ENCODE results near the gene GPAT2.
"Not testable (repeated sequence)": the region's sequence is repeated elsewhere in the genome, so short reads cannot be mapped to it uniquely, and the experiment has no call there.

Gene GPAT2

GRCh38 chr2:96022701-96023447, 11.8 kb downstream of the GPAT2 start:
- peak; percentile 81 for DNase-seq (ENCODE audit: low spot score)

GRCh38 chr2:96022126-96022525, 12.6 kb downstream of the GPAT2 start:
- not testable (repeated sequence) for DNase-seq (ENCODE audit: low spot score)

DNA sequence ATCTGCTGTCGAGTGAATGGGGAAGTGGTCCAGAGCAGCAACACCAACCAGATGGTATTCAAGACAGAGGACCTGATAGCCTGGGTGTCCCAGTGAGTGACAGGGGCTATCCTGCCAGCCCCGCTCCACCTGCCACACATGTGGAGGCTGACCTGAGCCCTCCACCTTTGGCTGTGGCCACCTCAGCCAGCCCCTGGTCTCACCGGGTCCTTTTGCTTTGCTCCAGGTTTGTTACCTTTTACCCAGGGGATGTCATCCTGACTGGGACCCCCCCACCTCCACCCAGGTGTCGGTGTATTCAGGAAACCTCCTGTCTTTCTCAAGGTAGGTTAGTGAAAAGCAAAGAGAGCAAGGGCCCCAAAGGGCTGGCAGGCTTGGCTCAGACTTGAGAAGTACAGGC, 13.6 kb downstream of the GPAT2 start:
- not testable (repeated sequence) for DNase-seq (ENCODE audit: low spot score)

GRCh38 chr2:96019909-96020590, 14.7 kb downstream of the GPAT2 start:
- not testable (repeated sequence) for DNase-seq (ENCODE audit: low spot score)

GRCh38 chr2:96016321-96016720, 18.4 kb downstream of the GPAT2 start:
- DNase-seq (ENCODE audit: low spot score): not testable (repeated sequence)

GRCh38 chr2:96012792-96013264, 21.9 kb downstream of the GPAT2 start:
- DNase-seq (ENCODE audit: low spot score): not testable (repeated sequence)

DNA sequence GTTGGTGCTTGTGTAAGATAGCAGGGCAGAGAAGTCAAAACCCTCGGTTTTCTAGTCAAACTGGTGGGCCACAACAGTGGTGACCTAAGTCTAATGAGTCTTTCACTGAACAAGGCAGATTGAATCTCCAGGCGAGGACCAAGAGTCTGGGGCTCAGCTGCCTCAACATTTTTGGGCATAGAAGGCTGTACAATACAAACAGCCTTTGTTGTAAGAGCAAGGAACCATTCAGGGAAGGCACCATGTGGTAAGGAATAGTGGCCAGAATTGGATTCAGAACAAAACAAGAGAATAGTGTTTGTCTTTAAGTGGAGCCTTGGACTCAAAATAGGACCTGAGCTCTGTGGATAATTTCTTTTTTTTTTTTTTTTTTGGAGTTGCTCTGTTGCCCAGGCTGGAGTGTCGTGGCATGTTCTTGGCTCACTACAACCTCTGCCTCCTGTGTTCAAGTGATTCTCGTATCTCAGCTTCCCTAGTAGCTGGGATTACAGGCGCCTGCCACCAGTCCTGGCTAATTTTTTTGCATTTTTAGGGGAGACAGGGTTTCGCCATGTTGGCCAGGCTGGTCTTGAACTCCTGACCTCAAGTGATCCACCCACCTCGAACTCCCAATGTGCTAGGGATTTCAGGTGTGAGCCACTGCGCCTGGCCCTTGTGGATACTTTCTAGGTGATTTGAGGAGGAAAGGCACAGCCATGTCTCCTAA, 22.5 kb downstream of the GPAT2 start:
- not testable (repeated sequence) for DNase-seq (ENCODE audit: low spot score)

- peak; percentile 70 for DNase-seq (ENCODE audit: low spot score)
Measured at GRCh38 chr2:96011129-96011455, 23.6 kb downstream of the GPAT2 start.

GRCh38 chr2:96010320-96011128, 24.2 kb downstream of the GPAT2 start:
- DNase-seq (ENCODE audit: low spot score): peak; percentile 84

DNA sequence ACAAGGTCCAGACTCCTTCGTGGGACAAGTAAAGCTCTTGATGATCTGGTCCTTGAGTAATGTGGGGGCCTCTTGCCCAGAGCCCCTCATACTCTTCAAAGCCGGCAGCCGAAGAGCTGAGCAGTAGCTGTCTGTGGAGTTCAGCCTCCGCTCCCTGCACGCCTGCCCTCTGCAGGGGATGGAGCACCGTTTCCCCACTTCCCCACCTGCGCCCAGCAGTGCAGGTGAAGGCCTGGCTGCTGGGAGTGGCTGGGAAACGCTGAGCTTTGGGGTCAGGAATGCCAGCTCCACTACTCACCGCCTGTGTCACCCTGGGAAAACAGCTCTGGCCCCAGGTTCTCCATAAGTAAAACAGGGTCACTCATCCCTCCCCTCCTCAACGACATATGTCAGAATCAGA, 24.9 kb downstream of the GPAT2 start:
- peak; percentile 71 for DNase-seq (ENCODE audit: low spot score)

GRCh38 chr2:96008051-96008450, 26.7 kb downstream of the GPAT2 start:
- DNase-seq (ENCODE audit: low spot score): not testable (repeated sequence)

- not testable (repeated sequence) for DNase-seq (ENCODE audit: low spot score)
Measured at GRCh38 chr2:96006248-96006647, 28.5 kb downstream of the GPAT2 start.

DNA sequence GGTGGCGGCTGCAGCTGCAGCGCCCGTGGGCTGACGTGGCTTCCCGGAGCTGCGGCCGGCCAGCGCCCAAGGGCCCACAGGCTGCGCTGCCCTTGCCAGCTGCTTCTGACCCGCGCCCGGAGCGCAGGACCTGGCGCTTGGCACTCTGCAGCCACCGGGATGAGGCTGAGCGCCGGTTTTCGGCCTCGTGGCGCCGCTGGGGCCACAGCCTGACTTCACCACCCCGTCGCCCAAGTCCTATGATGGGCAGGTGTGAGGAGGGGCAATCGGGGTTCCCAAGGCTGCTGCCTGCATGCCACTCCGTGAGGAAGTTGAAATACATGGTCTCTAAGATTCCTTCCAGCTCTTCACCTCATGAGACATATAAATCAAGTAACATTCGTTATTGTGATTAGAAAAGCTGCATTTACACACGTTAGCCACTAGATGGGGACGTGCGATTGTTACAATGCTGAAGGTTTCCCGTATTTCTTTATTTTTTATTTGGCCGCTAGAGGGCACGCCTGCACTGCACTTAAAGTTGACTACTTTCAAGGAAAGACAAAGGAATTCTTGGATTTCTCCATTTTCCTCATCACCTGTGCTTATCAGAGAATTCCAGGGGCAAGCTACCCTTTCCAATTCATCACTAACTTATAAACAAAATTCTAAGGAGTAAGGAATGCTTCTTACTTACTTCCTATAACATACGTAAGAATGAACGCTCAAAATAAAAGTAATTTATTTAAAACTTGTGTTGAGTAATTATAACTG, 42.0 kb downstream of the GPAT2 start:
- DNase-seq (ENCODE audit: low spot score): peak; percentile 76

DNA sequence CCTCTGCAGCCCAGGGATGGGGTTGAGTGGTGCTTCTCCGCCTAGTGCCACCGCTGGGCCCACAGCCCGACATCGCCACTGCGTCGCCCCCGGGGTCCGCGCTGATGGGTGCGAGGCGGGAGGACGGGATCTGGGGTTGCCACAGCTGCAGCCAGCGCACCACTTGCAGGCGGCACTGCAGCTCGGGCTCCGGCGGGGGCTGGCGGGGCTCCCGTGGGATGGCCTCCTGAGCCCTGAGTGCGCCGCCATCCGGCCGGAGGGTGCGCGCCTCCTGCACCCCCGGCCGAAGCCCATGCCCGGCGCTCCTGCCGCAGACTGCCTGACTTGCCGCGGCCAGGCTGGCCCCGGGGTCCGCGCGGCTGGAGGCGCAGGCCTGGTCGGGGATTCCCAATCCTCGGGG, 42.6 kb downstream of the GPAT2 start:
- not testable (repeated sequence) for DNase-seq (ENCODE audit: low spot score)

- peak; percentile 41 for DNase-seq (ENCODE audit: low spot score)
Measured at GRCh38 chr2:95991351-95992094, 43.2 kb downstream of the GPAT2 start, which contains the start of gene ANKRD36C. Gene ANKRD36C, minus strand, starts transcription at chr2:95991824. Its CDS starts 116 bp downstream, at chr2:95991708.

- not testable (repeated sequence) for DNase-seq (ENCODE audit: low spot score)
Measured at GRCh38 chr2:95990884-95991283, 43.8 kb downstream of the GPAT2 start.

Data from SW480 (cell line).